GM12892 (cell line): Measurements from ENCODE around the gene TTC24.

ENCODE experiments used
- POLR2A ChIP-seq: IDR thresholded peaks from 2 replicates; pipeline ENCODE4 v1.6.1; 2011; ENCODE audit warnings: low read depth, low read length, control low read depth
- POLR2AphosphoS5 ChIP-seq: IDR thresholded peaks from 2 replicates; pipeline ENCODE4 v1.6.1; 2011; ENCODE audit warnings: low read depth, low read length, control low read depth
- TAF1 ChIP-seq: IDR thresholded peaks from 2 replicates; pipeline ENCODE4 v1.6.1; 2011; ENCODE audit warnings: low read depth, mild to moderate bottlenecking, control low read depth, low read length, borderline replicate concordance

GRCh38 chr1:156537027-156537426 is 42.5 kb upstream of the TTC24 start:
- TF ChIP-seq POLR2A, result no peak
- no peak for TF ChIP-seq TAF1
- no peak for TF ChIP-seq POLR2AphosphoS5
